NB4 (cell line): ENCODE measurements around the gene CTIF.

Experiments used
- MYC ChIP-seq: IDR thresholded peaks from 2 replicates; pipeline ENCODE4 v1.6.1; 2011; ENCODE audit warnings: low read depth, low read length
- POLR2A ChIP-seq: IDR thresholded peaks from 2 replicates; pipeline ENCODE4 v1.6.1; 2011; ENCODE audit warnings: mild to moderate bottlenecking; ENCODE audit not compliant: insufficient read length; ENCODE audit errors: extremely low read depth
- TF ChIP-seq, protein P1 (sequence below): IDR thresholded peaks from one replicate; pipeline ENCODE4 v1.5.1; 2012; ENCODE audit warnings: low read depth, low read length

DNA sequence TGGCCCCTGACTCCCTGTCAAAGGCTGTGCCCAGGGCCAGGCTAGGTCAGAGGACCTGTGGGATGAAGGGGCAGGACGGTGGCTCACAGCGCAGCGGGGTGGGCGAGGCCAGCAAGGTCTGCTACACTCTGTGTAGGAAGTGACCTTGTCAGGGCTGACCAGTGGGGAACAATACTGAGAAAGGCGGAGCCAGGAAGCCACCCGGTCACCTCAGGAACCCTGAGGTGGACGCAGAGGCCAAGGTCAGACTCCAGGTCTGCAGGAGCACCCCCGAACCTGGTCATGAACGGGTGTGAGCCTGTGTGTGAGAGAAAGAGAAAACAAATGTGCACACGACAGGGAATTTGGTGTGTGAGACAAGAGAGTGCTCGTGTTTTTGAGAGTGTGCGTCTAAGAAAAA, 339.6 kb downstream of the CTIF start:
- TF ChIP-seq POLR2A, result no peak
- TF ChIP-seq, protein P1, sequence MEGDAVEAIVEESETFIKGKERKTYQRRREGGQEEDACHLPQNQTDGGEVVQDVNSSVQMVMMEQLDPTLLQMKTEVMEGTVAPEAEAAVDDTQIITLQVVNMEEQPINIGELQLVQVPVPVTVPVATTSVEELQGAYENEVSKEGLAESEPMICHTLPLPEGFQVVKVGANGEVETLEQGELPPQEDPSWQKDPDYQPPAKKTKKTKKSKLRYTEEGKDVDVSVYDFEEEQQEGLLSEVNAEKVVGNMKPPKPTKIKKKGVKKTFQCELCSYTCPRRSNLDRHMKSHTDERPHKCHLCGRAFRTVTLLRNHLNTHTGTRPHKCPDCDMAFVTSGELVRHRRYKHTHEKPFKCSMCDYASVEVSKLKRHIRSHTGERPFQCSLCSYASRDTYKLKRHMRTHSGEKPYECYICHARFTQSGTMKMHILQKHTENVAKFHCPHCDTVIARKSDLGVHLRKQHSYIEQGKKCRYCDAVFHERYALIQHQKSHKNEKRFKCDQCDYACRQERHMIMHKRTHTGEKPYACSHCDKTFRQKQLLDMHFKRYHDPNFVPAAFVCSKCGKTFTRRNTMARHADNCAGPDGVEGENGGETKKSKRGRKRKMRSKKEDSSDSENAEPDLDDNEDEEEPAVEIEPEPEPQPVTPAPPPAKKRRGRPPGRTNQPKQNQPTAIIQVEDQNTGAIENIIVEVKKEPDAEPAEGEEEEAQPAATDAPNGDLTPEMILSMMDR, result no peak
- TF ChIP-seq MYC, result no peak
